NOMO-1 treated with DMSO at 0.1 percent for 48 hours (cell line): ENCODE results near the gene LEMD1.
"Not testable (repeated sequence)": the region's sequence is repeated elsewhere in the genome, so short reads cannot be mapped to it uniquely, and the experiment has no call there.

Source experiments
- DNase-seq: peaks from one replicate; lab custom pipeline; 2025; ENCODE audit not compliant: unreplicated experiment; lab: John Stamatoyannopoulos, UW

LEMD1 gene

DNA sequence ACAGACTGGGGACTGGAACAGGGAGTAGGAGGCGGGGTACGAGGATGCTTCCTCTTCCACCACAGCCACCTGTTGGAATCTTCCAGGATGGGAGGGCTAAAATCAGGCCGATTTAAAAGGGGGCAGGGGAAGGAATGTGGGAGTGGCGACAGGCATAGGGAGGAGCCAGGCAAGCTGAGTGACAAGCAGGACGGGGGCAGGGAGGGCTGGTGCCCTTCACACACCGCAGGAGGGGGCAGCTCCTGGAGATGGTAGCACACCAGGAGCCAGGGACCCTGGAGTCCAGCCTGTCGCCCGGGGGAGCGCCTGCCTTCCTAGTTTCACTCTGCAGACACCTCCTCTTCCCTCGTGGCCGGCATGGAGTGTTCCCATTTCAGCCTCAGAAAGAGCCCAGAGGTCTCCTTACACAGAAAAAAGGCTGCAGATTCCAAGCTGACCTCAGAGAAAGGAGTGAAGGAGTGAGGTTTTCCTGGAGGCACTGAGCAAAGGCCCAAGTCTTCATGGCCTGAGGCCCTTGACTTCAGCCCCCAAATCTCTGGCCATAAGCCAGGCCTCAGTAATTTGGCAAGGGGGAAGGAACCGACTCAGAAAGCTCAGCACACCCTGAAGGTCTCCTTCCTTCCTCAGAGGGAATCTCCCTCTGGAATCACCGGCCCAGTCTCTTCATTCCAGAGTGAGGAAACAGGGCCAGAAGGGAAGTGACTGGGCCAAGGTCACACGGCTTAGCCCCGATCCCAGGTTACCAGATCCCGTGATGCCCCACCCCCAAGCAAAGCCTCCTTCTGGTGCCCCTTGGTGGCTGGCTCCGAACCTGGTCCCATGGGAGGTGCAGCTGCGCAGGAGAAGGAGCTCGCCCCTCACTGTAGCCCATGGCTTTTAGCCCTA, 25.8 kb upstream of the LEMD1 start:
- DNase-seq: no peak

DNA sequence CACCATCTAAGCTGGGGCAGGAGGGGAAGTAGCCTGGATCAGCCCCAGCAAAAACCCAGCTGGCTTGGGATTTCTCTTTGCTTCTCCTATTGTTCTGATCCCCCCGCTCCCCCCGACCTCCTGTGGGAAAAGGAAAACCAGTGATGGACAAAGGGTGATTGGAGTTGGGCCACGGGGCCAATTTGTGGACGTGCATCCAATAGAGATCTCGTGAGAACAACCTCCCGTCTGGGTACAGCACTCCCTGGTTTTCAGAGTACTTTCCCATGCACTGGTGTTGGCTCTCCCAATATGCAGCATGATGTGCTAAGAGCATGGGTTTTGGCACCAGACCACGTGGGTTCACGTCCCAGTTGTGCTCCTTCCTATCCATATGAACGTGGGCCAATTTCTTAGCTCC, 25.0 kb upstream of the LEMD1 start:
- DNase-seq: no peak

DNA sequence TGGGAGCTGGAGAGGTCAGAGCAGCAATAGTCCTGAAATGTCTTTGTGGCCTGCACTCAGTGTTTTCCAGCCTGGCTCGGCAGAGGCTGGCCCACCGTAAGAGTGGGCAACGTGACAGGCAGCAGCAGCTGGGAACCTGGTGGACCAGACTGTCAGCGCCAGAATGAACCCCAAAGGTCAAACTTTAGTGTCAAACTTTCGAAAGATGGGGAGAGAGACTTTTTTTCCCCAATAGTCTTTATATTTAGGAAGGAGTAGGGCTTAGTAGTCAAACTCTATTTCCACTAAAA, 23.7 kb upstream of the LEMD1 start:
- DNase-seq: no peak

DNA sequence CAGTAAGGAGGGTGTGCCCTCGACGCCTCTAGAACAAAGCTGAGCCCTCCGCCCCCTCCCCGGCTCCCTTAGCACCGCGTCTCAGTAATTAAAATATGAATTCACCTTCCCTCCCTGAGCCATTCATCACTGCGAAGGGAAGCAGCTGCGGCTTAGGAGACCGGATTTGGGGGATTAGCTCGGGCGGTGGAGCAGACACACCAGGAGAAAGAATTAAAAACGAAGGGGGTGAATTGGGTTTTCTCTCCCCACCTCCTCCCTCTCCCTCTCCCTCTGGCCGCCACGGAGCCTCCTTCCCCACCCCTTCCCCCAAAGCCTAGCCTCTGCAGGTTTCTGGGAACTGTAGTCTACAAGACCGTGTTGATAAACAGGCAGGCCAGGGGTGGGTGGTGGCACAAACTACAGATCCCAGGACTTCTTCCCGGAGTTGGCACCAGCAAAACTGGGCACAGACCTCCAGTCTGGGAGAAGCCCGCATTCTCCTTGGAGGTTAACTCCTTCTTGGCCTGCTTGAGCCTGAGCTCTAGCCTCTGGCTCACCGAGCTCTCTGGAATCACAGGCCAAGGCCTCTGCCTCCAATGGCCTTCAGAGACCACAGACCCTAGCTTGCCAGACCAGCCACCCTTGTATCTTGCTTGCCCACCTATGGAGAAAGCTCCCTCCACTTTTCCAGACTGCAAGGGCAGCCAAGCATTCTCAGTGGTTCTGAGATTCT, 23.2 kb upstream of the LEMD1 start:
- no peak for DNase-seq

DNA sequence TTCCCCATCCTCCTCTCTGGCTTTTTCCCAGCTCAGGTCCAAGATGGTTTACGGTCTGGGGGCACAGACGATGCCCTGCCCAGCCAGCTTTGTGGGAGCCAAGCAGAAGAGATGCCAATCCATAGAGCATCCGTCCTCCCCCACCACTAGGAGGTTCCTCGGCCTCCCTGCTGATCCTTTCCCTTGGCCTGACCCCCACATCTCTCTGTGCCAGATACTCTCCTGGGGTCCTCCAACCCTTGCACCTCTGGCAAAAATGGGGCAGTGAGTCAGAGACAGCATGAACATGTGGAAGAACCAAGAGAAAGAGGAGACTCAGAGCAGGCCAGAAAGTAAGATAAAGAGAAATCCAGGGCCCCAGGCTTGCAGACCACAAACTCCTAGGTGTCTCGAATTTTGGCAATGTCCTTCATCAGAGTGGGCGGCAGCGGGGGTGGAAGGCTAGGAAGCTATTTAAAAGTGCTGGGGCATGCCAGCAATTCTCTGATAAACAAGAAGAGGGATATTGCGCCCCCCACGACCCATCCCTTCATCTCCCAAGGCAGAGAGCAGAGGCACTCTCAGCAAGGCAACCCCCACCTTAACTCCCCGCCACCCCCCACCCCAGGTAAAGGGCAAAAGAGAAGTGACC, 22.6 kb upstream of the LEMD1 start:
- no peak for DNase-seq

DNA sequence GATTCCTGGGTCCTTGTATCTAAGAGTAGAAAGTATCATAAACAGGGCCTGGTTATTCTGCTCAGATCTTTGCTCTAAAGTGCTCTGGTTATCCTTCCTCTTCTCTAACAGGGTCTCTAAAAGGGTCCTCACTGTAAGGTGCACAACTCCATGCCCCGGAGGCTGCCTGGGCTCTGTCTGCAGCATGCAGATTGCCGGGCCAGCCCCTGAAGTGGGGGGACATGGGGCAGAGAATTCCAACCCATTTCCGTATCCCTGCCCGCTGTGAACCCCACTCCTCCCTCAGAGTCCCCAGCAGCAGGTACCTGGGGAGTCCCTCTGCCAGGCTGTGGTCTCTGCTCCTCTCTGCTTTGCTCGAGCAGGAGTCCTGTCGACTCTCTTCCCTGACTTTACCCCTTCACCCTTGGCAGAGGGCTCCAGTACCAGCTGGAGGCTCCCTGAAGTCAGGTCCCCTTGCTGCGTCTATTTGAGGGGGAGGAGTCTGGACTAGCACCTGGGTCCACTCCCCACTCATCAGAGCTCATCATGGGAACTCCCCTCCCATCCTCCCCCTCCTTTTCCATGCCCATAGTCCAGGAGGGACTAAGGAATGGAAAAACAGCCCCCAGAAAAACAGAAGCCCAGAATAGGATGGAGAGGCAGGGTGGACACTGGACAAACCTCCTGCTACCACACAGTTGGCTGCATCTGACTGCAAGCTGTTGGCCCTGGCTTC, 21.9 kb upstream of the LEMD1 start:
- no peak for DNase-seq

DNA sequence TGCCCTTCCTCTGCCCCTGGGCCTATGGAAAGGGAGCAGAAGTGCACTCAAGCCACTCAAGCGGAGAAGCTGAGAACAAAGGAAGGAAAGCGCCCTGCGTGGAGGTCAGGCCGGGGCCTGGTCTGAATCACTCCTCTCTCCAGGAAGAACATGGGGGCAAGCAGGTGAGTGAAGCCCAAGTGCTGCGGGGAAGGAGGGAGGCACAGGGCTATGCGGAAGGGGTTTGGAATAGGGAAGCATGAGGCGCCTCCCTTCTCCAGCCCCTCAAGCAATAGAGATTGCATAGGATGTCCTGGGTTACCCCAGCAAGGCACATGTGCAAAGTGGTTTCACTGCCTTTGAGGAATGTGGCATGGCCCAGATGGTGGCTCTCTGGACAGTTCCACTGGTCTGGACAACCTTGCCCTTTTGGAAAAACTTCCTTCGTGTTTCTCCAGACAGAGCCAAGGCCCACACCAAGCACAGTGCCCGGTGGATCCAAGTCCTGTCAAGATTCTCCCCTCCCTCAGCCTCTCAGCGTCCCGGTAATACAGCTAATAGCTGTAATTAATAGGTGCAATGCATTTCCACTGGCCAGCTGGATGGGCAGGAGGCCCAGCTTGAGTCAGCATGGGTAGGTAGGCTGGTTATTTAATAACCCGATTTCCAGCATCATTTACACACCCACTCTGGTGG, 20.3 kb upstream of the LEMD1 start:
- no peak for DNase-seq

DNA sequence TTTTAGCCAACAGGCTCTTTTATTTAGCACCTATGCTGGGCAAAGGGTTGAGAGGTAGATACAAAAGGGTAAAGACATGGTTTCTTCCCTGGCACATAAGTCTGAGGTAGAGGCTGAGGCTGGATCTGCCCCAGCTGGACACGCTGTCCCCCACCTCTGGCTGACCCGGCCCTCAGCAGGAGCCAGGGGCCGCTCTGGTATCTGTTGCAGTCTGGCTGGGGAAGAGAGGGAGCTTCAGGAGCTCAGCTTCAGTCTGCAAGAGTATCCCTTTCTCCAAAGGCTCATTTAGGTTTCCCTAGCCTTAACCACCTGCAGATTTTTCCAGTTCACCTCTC, 19.8 kb upstream of the LEMD1 start:
- DNase-seq: no peak

DNA sequence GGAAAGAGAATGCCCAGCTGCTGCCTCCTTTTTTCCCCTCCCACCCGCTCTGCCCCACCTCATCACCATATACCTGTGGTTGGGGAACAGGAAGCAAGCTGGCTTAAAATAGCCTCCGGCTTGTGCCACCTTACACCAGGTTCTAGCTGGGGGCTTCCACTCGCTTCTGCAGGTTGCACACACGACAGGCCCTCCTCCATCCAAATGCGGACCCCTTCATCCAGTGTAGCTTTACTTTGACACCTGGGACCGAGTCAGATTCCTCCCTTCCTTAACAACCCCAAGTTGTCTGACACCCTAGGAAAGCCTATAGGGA, 19.4 kb upstream of the LEMD1 start:
- DNase-seq: no peak

DNA sequence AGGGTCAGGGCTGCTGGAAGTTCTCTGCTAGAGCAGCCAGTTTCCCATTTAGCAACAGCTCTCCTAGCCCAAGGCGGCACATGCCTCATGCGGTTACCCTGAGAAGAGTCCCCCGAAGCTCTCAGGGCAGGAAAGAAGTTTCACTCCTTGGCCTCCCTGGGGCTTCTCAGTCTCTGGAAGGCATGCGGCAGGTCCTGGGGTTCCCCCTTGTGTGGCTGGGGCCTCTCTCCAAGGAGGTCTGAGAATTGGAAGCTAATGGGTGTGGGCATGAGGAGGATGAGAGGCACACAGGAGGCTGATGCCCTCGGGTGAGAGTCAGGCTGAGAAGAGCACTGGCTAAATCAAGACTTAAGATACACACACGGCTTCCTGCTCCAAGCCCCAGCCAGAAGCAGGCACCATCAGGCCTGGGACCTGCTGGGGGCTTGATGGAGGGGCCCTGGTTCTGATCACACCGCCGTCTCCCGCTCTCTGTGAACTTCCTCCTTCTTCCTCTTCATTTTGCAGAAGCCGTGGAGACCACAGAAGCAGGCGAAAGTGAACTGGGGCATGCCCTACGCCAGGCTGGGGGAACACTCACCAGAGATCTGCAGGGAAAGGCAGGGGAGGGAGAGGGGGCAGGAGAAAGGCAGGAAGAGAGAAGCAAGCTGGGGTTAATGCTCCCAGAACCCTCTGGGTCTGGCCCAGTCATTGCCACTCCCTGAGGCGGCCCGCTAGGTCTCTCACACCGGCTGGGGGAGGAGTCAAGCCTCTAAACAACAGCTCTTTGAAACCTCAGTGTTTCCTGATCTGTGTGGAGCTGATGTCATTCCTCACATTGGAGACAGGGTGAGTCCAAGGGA, 18.8 kb upstream of the LEMD1 start:
- peak; percentile 78 for DNase-seq

DNA sequence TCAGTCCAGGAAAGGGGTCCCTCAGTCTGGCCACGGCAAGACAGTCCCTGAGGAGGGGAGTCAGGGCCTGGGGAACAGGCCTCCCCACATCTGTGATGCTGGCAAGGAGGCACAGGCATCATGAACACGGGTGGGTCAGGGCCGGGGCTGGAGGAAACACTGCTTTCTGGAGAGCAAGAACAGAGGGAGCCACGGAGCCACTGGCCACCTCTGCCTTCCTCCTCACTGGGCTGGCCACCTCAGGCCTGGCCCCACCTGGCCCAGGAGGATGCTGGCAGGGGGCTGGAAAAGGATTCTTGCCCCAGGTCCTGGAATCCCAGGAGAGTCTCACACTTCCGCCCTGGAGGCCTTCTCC, 18.2 kb upstream of the LEMD1 start:
- DNase-seq: no peak

DNA sequence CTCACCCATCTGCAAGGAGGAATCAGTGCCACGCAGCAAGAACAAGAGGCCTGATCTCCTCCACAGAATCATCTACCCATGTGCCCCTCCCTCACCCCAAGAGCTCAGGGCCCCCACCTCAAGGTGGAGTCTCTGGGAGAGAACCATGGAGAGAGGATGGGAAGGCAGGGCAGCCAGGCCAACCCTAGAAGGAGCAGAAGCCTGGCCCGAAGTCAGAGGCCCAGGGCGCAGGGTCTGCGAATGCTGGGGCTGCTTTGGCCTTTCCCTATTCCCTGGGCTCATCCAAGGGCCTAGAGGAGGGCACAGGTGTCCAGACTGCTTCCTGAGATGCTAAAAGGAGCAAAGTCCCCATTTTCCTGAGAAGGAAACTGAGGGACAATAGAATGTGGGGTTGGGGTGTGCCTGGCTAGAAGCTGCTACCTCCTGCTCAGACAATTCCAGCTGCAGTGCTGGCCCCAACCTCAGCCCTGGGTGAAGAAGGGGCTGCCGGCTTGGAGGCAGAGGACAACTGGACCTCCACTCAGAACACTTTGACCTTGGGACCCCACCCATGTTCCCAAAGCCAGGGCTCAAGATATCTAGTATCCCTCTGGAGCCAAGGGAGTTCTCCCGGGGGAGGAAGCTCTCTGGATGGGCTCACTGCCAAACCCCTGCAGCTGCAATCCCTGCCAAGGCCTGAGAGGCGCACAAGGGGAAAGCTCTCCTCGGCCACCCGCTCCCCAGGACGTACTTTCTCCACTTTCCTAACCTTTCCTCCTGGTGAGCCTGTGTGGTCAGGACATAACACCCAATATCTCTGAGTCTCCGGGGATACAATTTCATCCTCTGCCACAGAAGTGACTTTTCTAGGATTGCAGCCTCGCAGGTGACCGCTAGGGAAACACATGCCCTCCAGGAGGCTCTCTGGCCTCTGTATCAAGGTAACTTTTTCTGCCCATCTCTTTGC, 16.6 kb upstream of the LEMD1 start:
- no peak for DNase-seq

DNA sequence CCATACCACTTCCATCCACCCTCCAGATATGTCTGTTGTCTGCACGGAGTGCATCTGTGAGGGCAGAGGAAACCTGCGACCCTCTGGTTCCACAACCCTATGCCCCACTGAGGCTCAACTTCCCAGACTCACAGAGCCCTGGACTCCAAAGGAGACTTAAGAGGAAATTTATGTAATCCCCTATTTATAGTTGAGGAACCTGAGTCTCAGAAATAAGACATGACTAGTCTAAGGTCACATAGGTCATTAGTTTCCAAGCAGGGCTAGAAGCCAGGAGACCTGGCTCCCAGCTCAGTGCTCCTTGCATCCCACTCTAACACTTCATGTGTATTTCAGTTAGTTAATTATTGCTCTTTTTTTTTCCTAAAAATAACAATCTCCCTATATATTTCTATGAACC, 15.7 kb upstream of the LEMD1 start:
- DNase-seq: no peak

DNA sequence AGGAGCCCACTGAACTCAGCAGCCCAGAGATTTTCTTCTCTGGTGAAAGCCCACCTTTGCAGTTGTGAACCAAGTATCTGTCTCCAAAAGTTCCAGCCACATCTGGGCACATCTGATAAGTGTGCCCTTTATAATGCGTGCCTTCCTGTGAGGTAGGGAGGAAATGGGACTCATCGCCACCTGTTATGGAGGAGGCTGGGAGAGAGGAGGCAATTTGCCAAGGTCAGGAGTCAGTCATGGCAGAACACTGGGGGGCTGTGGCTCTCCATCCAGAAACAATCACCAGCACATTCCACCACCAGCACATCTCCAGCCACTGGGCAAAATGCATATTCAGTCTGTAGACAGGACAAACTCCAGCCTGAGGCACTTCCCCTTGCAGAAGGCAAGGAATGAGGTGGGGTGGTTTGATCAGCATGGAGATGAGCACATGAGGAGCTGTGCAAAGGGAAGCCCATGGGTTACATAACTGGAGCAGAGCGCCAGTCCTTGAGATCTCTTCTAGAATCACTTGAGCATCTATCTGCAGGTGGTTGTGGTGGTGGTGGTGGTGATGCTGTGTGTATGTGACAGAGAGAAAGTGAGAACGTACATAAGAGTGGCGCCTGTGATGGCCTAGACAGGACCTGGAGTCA, 15.0 kb upstream of the LEMD1 start:
- no peak for DNase-seq

DNA sequence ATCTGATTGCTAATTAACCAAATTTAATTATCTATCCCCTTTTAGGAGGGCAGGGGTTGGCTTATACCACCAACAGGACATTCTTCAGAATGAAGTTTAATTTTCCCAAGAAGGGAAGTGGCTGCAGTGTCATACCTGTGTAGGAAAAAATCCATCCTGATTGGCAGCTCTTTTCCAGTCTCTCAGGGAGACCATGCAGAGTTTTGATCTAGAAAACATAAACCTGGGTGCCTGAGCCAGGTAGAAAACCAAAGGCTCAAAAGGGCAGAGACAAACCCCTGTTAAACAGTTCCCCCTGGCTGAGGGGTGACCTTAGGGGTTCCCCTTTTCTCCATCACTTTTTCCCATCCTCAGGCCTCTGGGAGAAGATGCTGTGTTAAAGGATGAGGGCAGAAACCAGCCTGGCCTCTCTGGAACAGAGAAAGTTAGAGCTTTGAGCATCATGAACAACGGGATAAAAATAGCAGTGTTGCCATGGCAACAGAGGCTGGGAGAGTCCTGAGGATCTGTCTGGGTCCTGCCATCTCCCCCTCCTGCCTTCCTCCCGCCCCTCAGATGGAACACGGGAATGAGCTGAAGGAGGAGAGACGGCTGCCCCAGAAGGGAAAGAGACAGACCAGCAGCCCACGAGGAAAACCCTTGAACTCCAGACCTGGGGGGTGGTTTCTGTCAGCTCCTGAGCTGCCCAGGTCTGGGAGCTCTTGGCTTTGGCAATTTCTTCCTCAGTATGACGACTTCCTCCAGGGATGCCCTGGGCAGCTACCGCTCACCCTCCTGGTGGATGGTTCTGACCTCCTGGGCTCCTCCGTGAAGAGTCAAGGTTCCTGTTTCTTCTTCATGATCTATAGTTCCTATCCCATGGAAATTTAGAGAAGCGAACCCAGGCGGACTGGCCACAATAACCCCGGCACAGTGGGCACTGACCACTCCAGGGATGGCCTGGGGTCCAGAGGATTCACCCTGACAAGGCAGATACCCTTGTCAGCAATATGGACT, 14.0 kb upstream of the LEMD1 start:
- DNase-seq: no peak

DNA sequence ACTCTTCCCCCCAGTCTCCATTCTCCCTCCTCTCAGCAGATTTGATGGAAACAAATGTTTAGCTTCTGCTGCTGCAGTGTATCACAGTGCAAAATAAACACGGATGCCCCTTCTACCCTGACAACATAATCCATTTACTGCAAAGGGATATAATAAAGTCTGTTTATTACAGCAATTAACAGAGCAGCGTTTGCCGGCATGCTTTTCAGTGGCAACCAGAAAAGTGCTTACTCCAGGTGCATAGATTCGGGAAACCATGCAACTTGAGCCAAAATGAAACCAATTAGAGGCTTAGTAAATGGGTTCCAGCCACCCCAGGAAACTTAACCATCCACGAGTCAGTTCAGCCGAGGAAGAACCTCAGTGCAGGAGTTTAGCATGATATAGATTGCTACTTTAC, 12.9 kb upstream of the LEMD1 start:
- no peak for DNase-seq

DNA sequence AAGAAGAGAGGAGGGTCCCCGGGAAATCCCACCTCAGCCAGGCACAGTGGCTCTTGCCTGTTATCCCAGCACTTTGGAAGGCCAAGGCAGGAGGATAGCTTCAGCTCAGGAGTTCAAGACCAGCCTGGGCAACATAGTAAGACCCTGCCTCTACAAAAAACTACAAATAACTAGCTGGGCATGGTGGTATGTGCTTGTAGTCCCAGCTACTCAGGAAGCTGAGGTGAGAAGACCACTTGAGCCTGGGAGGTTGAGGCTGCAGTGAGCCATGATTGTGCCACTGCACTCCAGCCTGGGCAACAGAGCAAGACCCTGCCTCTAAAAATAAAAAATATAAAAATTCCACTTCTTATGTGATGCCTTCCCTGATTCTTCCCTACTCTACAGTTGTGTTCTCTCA, 10.8 kb upstream of the LEMD1 start:
- not testable (repeated sequence) for DNase-seq

DNA sequence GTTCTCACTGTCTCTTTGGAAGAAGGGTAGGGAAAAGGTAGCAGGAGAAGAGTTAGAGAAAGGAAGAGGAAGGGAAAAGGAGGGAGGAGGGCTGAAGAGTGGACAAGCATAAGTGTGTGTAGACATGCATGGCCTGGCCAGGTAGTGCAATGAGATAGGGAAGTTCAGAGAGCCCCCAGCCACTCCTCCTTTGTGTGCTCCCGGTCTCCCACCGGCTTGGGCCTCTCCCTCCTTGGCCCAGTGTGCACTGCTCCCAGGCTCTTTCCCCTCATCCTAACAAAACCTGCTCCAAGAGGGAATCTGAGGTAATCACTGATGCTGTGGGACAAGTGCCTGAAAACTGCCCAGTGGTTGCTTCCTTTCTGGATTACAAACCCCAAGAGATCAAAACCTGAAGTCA, 10.3 kb upstream of the LEMD1 start:
- no peak for DNase-seq
